NCI-H1930 (cell line): ENCODE measurements around the gene MZT1.
"Not testable (repeated sequence)": the region's sequence is repeated elsewhere in the genome, so short reads cannot be mapped to it uniquely, and the experiment has no call there.

Source experiments
- DNase-seq, 2 experiments: peaks; one replicate each; lab custom pipeline; 2025; lab: John Stamatoyannopoulos, UW

MZT1 gene, protein sequence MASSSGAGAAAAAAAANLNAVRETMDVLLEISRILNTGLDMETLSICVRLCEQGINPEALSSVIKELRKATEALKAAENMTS

DNA sequence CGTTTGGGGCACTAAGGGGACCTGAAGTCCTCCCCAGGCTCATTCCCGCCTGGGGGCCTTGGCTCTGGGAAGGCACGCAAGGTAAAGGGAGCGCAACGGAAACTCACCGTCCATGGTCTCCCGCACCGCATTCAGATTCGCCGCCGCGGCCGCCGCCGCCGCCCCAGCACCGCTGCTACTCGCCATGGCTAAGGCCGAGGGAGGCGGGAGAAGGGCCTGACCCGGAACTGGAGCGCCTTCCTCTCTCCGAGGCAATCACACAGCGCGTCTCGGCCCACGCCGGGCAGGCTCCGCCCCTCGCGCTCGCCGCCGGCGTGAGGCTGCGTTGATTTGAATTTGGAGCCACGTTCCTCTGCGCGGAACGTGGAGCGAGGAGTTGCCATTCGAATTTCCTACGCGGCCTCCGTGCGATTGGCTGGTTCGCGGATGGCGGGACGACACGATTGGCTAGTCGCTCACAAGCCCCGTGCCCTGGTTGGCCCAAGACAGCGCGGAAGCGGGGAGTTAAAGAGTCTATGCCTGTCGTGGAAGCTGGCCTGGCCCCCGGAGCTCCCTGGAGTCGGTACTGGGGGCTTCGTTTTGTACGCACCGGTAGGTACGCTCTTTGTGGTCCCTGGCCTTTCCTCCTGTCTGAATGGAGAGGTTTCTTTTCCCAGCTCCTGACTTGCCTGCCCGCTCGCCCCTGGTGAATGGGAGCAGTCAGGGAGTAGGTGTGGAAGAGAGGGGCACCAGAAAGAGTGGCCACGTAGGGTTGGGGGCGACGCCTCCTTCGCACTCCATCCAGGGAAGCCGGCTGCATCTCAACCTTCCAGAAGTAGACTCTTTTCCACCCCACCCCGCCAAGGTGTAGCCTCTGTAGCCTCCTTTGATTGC lies at the start of gene MZT1, which contains the start of gene BORA:
MZT1 (minus strand) TSS at position 213 of the 873 bp plus-strand sequence; CDS start at position 186, 27 bp downstream.
BORA (plus strand) TSS at position 507 of the 873 bp plus-strand sequence. CDS start 1,018 bp downstream, outside the sequence.
- DNase-seq = peak; percentile 94 to 97

DNA sequence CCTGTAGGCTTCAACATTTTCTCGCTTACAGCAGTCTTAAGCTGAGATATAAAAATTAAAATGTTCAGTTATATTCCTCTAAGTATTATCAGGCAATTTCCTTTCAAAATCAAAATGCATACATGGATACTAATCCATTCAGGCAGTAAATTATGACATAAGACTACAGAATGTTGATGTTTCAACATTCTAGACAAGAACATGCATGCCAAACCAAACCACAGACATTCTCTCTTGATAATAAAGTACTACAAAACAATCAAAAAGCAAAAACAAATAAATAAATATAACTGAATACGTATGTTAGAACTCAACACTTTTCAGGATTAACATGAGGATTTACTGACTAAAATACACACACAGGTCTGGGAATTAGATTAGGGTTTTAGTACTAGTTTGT lies 46.6 kb upstream of the MZT1 start:
- no peak for DNase-seq

DNA sequence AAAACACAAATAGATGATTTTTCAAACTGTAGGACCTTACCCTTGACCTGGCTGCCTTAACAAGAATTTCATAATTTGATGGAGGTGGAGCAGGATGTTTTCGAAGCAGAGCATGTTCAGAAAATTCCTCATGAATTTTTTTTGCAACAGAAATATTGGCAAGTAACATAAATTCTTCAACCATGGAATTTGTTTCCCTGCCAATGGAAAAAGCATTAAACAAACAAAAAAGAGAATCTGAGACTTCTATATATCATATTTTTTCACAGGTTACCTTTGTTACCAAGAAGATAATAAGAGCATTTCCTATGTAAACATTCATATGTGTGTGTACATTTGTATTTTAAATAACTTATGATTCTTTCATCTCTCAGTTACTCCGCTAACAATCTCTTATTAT lies 36.0 kb upstream of the MZT1 start:
- no peak for DNase-seq

DNA sequence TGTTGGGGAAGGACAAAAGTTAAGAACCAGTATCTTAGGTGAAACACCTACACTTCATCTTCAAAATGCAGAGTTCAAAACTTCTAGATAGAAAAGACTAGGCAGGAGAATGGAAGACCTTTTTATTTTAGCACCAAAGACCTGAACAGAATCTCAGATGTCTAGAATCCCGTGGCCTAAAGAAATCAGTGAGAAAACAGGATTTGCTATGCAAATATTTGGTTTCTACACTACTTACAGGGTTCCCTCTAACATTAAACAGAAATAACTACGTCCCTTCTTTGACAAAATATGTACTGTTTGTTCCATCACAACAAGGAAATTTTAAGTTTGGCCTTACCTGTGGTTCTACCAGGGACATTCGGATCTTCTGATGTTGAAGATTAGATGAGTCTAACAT lies 32.8 kb upstream of the MZT1 start:
- DNase-seq = no peak

DNA sequence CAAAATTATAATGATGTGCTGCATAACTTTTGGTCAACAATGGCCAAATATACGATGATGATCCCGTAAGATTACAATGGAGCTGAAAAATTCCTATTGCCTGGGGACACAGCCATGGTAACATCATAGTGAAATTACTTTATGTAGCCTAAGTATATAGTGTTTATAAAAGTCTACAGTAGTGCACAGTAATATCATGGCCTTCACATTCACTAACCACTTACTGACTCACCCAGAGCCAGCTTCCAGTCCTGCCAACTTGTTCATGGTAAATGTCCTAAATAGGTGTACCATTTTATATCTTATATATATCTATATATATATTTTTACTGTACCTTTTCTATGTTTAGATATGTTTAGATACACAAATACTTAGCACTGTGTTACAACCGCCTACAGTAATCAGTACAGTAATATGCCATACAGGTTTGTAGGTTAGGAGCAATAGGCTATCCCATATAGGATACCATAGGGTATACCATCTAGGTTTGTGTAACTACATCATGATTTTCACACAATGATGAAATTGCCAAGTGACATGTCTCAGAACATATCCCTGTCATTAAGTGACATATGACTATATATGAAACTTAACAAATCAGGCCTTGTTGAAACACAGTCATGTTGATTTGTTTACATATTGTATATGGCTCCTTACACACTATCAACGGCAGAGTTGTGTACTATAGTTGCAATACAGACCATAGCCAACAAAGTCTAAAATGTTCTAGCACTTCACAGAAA lies 30.5 kb upstream of the MZT1 start:
- DNase-seq = no peak

DNA sequence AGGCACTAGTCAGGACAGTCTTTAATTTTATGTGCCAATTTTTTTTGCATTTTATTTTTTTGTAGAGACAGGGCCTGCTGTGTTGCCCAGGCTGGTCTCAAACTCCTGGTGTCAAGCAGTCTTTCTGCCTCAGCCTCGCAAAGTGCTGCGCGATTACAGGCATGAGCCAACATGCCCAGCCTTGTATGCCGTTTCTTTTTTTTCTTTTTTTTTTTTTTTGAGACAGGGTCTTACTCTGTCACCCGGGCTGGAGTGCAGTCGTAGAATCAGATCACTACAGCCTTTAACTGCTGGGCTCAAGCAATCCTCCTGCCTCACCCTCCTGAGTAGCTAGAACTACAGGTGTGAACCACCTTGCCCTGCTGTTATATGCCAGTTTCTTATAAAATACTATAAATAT lies 26.7 kb upstream of the MZT1 start:
- no peak for DNase-seq

DNA sequence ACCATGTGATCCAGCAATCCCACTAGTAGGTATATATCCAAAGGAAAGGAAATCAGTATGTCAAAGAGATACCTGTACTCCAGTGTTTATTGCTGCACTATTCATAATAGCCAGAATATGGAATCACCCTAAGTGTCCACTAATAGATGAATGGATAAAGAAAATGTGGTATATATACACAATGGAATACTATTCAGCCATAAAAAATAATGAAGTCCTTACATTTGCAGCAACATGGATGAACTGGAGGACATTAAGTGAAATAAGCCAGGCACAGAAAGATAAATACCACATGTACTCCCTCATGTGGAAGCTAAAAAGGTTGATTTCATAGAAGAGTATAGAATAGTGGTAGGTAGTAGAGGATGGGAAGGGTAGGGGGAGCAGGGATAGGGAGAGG lies 23.8 kb upstream of the MZT1 start:
- no peak for DNase-seq

DNA sequence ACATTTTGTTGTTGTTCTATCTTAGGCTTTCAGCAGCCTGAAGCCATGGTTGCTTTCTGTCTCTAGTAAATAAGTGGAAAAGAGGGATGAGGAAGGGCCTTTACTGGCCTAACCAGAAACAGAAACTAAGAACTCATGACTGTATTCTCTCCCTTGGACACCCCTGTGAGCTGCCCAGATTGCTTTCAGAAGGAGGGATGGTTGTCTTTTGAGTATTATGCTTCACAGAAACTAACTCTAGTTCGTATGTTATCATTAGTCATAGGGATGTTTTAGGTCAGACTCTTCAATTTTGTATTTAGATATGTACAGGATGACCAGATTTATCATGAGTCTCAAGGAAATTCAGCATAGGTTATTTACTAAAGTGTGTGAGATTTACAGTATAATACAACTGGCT lies 17.8 kb upstream of the MZT1 start:
- DNase-seq = no peak

DNA sequence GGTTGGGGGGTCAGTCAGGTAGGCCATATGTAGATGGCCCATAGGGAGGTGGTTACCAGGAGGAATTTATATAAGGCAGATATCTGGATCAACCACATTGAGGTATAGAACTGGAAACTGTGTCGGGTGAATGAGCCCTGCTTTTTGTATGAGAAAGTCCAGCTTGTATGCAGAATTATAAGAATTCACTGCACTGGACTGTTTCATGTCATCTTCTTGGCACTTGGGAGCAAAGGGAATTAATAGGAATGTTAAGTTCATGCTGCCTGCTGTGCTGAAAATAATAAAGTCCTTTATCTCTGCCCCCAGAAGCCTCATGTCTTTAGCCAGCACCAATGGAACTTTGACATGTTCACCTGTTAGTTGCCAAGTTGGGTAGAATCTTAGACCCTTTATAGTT lies 12.6 kb upstream of the MZT1 start:
- DNase-seq = no peak

DNA sequence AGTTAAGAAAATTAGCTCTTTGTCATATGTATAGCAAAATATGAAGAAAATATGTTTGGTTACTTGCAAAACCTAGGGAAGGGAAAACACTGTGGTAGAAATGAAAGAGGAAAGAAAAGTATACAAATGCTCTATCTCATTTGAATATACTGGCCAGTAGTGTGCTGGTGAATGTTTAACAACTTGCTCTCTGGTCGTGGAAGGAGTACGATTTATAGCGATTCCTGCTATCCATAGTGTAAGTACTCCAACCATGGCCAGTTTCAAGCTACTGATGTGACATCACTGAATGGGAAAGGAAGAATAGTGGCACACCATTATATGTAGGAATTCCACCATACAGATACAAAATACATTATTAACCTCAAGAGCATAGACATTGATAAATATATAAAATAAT lies 9.6 kb upstream of the MZT1 start:
- no peak for DNase-seq

DNA sequence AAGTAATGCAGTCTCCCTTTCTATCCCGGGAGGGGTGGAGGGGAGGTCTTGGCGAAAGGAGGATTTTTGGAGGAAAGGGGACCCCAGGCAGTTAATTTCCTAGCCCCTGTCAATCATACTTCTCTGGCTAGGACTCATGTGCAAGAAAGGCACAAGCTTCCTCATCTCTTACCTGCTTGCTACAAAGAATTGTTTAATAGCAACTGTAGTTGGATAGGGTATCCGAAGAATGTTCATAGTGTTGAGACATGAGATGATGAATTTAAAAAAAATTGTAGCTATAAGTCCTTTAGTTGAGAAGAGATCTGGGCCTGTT lies 819 bp upstream of the MZT1 start:
- DNase-seq = no peak

DNA sequence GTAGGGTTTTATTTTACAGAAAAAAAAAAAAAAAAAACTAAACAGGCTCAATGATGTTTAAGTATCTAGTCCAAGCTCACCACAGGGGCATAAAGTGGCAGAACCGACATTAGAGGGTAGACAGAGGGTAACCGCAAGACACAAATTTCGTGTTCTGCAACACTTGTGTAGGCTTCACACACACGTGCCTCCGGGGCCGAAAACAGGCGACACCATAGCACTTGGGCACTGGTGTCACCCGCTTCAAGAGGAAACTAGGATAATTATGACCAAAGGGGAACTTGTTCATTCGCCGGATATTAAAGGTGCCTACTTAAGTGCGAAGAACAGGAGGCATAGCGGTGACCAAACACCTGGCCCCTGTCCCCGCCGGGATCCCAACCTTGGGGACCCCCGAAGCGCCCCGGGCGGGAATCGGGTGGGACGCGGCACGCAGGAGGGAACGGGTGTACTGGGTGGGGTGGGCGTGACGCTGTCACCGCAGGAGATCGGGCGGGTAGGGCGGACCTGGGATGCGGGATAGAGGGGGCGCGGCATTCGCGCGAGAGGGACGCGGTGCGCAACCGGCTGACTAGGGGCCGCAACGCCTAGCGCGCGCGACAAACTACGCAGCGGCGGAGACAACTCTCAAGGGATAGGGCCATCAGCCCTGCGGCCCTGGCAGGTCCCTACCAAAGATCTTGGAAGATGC lies 558 bp downstream of the MZT1 start:
- DNase-seq = peak in 1 of 2 experiments; percentile 60

DNA sequence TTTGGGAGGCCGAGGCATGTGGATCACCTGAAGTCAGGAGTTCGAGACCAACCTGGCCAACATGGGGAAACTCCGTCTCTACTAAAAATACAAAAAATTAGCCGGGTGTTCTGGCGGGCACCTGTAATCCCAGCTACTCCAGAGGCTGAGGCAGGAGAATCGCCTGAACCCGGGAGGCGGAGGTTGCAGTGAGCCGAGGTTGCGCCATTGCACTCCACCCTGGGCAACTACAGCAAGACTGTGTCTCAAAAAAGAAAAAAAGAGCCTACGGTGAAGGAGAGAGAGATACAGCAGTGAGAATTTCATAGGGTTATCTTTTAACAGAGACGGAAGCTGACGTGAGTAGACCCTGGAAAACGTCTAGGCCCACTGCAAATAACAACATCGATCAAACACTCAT lies 1.2 kb downstream of the MZT1 start:
- DNase-seq = not testable (repeated sequence)

DNA sequence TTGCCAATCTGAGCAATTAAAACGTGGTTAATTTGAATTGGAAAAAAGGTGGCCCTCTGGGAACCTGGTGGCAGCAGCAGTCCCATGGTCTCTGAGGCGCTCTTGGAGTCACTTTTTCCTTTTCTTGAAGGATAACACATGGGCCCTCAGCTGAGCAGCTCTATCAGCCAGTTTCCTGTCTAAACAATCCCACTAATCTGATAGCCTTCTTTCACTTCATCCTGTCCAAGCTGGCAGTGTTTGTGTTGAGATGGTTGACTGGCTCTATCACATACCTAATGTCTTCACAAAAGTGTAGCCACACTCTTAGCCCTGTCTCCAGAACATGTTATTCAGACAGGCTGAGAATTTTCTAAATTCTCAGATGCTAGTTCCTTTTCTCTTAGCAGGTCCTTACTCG lies 10.7 kb downstream of the MZT1 start:
- DNase-seq = no peak

DNA sequence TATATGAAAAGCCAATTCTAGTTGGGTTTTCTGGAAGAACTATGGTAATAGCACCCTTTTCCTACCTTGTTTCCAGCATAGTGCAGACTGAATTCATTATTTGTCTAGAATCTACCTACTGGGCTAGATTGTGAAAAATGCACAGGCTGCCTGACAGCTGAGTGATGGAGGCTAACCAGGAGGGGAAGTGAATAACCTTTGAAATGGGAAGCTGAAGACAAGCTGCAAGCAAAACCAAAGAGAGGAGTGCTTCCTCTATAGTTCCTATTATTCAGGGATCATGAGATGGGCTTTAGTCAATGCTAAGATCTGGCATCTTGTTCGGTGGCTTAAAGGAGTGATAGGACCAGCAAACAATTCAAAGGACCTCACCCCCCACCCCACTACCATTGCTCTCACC lies 26.9 kb downstream of the MZT1 start:
- no peak for DNase-seq

DNA sequence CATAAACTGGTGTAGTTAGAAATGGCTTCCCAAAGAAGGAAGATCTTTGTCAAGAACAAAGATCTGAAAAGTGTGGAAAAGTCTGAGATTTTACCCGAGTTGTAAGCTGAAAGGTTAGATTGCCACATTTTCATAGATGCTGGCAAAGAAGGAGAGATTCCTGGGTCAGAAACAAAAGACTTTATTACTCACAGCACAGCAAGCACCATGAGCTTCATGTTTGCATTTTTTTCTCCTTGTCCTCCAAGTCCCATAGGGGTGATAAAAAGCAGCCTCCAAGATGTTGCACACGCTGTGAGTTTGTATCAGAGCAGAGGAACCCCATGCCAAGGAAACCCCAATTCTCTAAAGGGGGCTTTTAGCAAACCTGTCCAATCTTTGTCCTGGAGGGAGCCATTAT lies 29.3 kb downstream of the MZT1 start:
- no peak for DNase-seq

DNA sequence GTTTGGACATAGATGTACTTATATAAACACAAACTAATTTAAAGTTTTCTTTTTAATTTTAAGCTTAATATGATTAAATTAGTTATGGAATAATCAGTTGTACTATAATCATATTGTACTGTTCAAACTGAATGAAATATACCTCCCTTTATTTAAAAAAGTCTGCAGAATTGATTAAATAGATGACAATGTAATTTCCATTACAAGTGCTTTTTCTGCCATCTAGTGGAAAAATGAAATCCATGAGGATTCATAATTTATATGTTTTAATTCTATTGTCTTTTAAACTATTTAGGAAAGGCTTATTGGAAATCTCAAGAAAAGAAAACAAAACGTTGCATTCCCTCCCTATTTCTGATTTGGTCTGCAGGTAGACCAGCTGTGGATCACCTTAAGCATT lies 30.9 kb downstream of the MZT1 start:
- peak in 1 of 2 experiments; percentile 19 for DNase-seq

DNA sequence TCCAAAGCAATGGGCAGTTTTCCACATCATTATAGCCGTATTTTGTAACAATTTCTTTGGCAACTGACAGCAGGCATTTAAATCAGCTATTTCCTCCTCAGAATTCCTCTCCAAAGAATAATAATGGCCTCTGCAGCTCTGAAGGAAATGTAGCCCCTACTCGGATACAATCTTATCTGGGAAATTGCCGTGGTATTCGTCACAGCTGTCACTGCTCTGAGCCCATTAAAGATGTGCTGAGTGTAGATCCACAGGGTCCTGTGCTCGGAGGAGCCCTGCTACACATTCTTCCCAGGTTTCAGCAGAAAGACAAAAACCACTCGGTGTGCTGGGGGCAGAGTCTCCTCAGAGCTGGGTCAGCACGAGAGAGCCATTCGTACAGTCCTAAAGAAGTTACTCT lies 33.1 kb downstream of the MZT1 start:
- DNase-seq = no peak

DNA sequence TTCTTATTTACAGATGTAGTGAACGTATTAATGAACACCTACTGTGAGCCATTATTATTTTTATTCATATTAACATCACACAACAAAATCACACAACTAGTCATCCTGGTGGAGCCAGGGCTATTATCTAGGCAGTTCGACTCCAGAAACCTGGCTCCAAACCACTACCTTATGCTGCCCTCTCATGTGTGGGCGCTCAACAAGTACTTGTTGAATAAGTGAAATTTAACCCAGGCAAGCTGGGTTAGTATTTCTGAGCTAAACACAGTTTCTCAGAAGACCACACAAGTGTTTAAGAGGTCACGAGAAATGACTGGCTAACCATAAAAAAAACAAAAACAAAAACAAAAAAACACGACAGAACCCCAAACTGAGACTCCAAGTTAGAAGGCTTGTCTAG lies 33.6 kb downstream of the MZT1 start:
- no peak for DNase-seq

DNA sequence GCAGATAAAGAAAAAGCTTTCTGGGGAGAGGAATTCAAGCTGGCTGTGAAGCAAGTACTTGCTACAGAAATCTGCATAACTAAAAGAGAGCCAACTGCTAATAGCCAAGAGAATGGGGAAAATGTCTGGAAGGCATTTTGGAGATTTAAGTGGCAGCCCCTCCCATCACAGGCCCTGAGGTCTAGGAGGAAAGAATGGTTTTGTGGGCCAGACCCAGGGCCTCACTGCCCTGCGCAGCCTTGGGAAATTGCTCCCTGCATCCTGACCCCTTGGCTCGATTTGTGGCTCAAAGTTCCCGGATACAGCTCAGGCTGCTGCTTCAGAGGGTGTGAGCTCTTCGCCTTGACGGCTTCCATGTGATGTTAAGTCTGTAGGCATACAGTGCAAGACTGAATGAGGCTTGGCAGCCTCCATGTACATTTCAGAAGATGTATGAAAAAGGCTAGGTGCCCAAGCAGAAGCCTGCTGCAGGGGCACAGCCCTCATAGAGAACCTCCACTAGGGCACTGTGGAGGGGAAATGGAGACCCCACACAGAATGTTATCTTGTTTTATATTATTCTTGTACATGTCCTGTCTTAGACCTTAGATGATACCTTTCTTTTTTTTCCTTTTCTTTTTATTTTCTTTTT lies 34.4 kb downstream of the MZT1 start:
- no peak for DNase-seq

DNA sequence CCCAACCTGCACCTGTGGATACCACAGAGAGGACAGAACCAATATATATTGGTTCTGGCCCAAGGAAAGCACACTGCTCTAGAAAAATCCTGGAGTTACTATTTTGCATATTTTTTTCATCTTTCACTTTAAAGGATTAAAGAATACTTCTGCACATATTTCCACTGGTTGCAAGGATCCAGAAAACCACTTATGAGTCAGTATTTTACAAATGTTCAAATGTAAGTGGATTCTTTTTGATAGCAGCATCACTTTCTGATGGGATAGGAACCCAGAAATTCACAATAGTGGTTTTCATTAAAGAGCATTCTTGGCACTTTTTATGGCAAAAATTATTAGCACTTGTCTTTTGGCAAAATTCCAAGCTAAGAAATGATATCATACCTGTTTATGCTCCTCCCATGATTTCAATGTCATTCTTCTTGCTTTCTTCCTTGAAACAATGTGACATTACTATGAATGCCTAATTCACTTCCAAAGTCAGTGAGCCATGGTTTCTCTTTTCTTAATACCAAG lies 38.2 kb downstream of the MZT1 start:
- DNase-seq = no peak

DNA sequence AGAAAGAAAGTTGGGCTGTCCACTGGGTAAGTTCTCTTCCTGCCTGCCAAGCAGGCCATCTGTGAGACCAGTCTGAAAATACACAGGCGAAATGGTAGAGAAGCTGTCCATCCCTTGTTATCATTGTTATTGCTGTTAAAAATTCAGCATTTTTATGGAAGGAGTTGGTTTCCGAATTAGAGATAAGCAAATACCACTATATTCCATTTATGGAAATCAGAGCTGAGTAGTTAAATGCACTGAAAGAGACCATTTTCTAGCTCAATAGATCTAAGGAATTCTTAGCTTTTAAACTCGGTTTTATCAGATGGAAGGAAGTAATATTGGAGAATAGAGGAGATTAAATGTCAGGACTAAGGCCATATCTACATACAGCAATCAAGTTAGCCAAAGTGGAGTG lies 40.7 kb downstream of the MZT1 start:
- no peak for DNase-seq
